Gastroesophageal sphincter (tissue), 4 donors: Measurements from ENCODE around the gene SLC29A3. TPM values are rescaled to one million over a fixed set of nuclear protein-coding genes. Genes with fewer than 3 reads are reported as not detected.

Experiments
- ATAC-seq: fragments of 150-250 bp; one replicate; pipeline ENCODE4 v1.9.1; 2016; ENCODE audit warnings: mild to moderate bottlenecking, moderate library complexity
- H3K27ac ChIP-seq, 4 donors: fragments of 200-600 bp; sonication (generic) in 3 of 4; 1 replicate in 3 of 4; 2 replicates in 1 of 4; pipeline ENCODE4 v1.5.1; 2016 to 2019
- H3K27me3 ChIP-seq: fragments of 200-600 bp; sonication (generic); one replicate; pipeline ENCODE4 v1.5.1; 2019
- H3K36me3 ChIP-seq, 2 donors: fragments of 200-600 bp; sonication (generic); one replicate each; pipeline ENCODE4 v1.5.1; 2019; ENCODE audit warnings: control low read depth in 1 of 2
- H3K4me1 ChIP-seq, 3 donors: fragments of 200-600 bp; sonication (generic); 1 replicate in 2 of 3; 2 replicates in 1 of 3; pipeline ENCODE4 v1.5.1; 2016 to 2019; ENCODE audit warnings: control low read depth in 2 of 3
- H3K4me3 ChIP-seq, 2 donors: fragments of 200-600 bp; sonication (generic); one replicate each; pipeline ENCODE4 v1.5.1; 2019; ENCODE audit warnings: mild to moderate bottlenecking in 1 of 2, moderate library complexity in 1 of 2
- H3K9me3 ChIP-seq, 3 donors: fragments of 200-600 bp; sonication (generic); one replicate each; pipeline ENCODE4 v1.5.1; 2017 to 2019; ENCODE audit warnings: control low read depth in 2 of 3
- EP300 ChIP-seq: sonication (generic); formaldehyde crosslinking; IDR thresholded peaks from one replicate; pipeline ENCODE4 v1.6.1; 2017; ENCODE audit warnings: antibody characterized with exemption, mild to moderate bottlenecking
- POLR2A ChIP-seq, 2 donors: fragments of 450-650 bp; IDR thresholded peaks; one replicate each; pipeline ENCODE4 v1.6.1; 2017; ENCODE audit warnings: antibody characterized with exemption in 2 of 2, mild to moderate bottlenecking in 2 of 2, moderate library complexity in 1 of 2
- POLR2AphosphoS5 ChIP-seq: sonication (generic); formaldehyde crosslinking; IDR thresholded peaks from one replicate; pipeline ENCODE4 v1.6.1; 2017; ENCODE audit warnings: antibody characterized with exemption
- WGBS, 2 donors: methylation state at CpG; one replicate each; pipeline ENCODE4 v1.1.5; 2018; ENCODE audit warnings: low coverage in 1 of 2; 5-methylcytosine and 5-hydroxymethylcytosine counted together
- total RNA-seq, 4 donors: library from RNA; depleted of rRNA; stranded (reverse); fragments of >200 nt; gene quantifications; one replicate each; pipeline ENCODE4 v1.1.0, GENCODE V29; 2016
- TF ChIP-seq, protein P1 (sequence below), 4 experiments: fragments of 200-600 bp in 2 of 4; fragments of 450-650 bp in 2 of 4; sonication (generic) in 1 of 4; IDR thresholded peaks; one replicate each; pipeline ENCODE4 v1.5.1; 2017 to 2019; ENCODE audit warnings: antibody characterized with exemption in 4 of 4, mild to moderate bottlenecking in 2 of 4, moderate library complexity in 2 of 4

The SLC29A3 gene
- total RNA-seq, 4 donors from 2014 or later: 3.3 to 9.8 (median 4.9) TPM

DNA sequence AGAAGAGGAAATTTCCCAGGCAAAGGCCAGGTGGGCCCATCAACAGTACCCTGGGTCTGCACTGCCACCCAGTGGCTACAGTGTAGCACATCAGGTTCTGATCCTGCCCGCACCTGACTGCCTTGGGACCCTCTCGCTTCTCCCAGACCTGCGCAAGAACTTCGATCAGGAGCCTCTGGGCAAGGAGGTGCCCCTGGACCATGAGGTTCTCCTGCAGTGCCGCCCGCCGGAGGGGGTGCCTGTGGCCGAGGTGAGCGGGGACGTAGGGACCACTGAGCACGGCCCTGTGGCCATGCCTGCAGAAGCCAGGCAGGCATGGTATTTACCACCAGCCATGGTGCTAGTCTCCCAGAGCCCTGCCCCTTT is 33.9 kb upstream of the SLC29A3 start:
- peak; percentile 69 for ATAC-seq
- Histone ChIP-seq H3K4me3 (no peak overlapping the region), H3K9me3 (no peaks in the 10 kb centered on the region), H3K27me3 (no peaks in the 10 kb centered on the region), H3K27ac (no peak overlapping the region), H3K4me1 (no peaks in the 10 kb centered on the region), H3K36me3 (peaks cover 0 to 16% of the 10 kb centered on the region in 2 donors)
- TF ChIP-seq, protein P1, sequence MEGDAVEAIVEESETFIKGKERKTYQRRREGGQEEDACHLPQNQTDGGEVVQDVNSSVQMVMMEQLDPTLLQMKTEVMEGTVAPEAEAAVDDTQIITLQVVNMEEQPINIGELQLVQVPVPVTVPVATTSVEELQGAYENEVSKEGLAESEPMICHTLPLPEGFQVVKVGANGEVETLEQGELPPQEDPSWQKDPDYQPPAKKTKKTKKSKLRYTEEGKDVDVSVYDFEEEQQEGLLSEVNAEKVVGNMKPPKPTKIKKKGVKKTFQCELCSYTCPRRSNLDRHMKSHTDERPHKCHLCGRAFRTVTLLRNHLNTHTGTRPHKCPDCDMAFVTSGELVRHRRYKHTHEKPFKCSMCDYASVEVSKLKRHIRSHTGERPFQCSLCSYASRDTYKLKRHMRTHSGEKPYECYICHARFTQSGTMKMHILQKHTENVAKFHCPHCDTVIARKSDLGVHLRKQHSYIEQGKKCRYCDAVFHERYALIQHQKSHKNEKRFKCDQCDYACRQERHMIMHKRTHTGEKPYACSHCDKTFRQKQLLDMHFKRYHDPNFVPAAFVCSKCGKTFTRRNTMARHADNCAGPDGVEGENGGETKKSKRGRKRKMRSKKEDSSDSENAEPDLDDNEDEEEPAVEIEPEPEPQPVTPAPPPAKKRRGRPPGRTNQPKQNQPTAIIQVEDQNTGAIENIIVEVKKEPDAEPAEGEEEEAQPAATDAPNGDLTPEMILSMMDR (IDR thresholded peaks at IDR 0.05): peak in 3 of 4 experiments; percentile 79 to 80 (median 79)
- TF ChIP-seq POLR2A (IDR thresholded peaks at IDR 0.05) (no peak), EP300 (no peak), POLR2AphosphoS5 (no peak)
- 0% methylated on average over 1 of the region's 11 CpGs; no CpG with 5 or more reads in 1 of the 2 donors for WGBS, 2 donors

DNA sequence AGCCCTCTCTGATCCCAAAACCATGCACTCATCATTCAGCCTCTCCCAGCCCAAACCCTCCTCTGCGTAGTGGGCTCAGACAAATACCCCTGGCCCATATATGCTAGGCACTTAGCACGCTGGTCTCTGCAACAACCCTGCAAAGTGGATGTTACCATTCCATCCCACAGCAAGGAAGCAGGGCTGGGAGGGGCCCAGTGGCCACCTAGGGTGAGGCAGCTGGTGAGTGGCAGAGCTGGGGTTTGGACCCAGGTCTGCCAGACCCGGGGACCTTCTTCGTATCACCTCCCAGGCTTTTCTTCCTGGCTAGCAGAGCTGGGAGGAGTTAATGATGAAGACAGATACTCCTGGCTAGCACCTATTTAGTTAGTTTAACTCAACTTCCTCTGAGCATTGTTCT is 33.1 kb upstream of the SLC29A3 start:
- H3K27me3 ChIP-seq: no peaks in the 10 kb centered on the region
- ATAC-seq: no peak
- H3K4me3 ChIP-seq: no peak overlapping the region
- TF ChIP-seq POLR2A (IDR thresholded peaks at IDR 0.05) (no peak), POLR2AphosphoS5 (no peak), EP300 (no peak)
- TF ChIP-seq, protein P1 (IDR thresholded peaks at IDR 0.05): no peak
- H3K27ac ChIP-seq: no peak overlapping the region
- no peaks in the 10 kb centered on the region for H3K9me3 ChIP-seq
- no peaks in the 10 kb centered on the region for H3K4me1 ChIP-seq
- peaks cover 0 to 20% of the 10 kb centered on the region in 2 donors for H3K36me3 ChIP-seq
- 70% methylated on average over 2 of the region's 4 CpGs; no CpG with 5 or more reads in 1 of the 2 donors for WGBS, 2 donors

DNA sequence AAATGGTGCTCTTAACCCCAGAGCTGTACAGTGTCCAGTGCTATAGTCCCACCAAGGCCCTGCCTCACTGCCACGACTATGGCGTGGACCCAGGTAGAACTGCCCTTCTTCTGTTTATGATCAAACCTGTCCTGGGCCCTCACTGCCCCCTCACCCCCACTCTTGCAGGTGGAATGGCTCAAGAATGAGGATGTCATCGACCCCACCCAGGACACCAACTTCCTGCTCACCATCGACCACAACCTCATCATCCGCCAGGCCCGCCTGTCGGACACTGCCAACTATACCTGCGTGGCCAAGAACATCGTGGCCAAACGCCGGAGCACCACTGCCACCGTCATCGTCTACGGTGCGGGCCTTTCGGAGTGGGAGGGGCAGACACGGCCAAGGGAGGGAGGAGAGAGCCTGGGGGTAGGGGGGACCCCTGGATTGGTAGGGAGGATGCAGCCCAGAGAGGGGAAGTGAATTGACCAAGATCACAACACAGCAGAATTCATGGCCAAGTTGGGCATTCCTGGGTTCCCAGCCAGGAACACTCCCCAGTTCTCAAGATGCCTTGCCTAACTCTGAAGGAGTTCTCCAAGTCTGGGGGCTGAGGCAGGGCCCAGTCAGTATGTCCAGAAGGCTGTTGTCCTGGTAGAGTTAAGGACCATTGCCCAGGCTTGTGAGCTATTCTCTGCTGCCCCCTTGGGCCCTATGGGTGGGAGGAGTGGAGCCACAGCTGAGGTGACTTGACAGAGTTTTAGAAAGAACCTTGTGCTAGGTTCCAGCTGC is 32.4 kb upstream of the SLC29A3 start:
- H3K4me1 ChIP-seq: no peaks in the 10 kb centered on the region
- H3K36me3 ChIP-seq: peaks cover 0 to 26% of the 10 kb centered on the region in 2 donors
- no CpG with 5 or more reads among the region's 17 CpGs for whole genome bisulfite sequencing, 2 donors
- H3K4me3 ChIP-seq: no peak overlapping the region
- ATAC-seq: no peak
- no peak overlapping the region for H3K27ac ChIP-seq
- TF ChIP-seq POLR2A (IDR thresholded peaks at IDR 0.05): no peak
- TF ChIP-seq EP300: no peak
- TF ChIP-seq, protein P1 (IDR thresholded peaks at IDR 0.05): no peak
- no peak for TF ChIP-seq POLR2AphosphoS5
- H3K9me3 ChIP-seq: no peaks in the 10 kb centered on the region
- no peaks in the 10 kb centered on the region for H3K27me3 ChIP-seq

DNA sequence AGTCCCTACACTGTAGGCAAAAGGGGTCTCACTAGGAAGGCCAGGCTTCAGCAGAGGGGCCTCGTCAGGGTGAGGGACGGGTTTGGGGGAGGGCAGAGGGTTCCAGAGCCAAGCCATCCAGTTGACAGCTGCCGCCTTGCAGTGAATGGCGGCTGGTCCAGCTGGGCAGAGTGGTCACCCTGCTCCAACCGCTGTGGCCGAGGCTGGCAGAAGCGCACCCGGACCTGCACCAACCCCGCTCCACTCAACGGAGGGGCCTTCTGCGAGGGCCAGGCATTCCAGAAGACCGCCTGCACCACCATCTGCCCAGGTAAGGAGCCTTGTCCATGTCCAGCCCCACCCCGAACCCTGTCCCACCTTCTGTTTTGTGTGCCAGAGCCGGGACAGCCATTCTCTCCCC is 31.6 kb upstream of the SLC29A3 start:
- WGBS, 2 donors: no CpG with 5 or more reads among the region's 14 CpGs
- H3K4me3 ChIP-seq: no peak overlapping the region
- TF ChIP-seq, protein P1 (IDR thresholded peaks at IDR 0.05): no peak
- TF ChIP-seq EP300 (no peak), POLR2AphosphoS5 (no peak), POLR2A (IDR thresholded peaks at IDR 0.05) (no peak)
- no peaks in the 10 kb centered on the region for H3K9me3 ChIP-seq
- ATAC-seq: no peak
- H3K4me1 ChIP-seq: no peaks in the 10 kb centered on the region
- peaks cover 0 to 32% of the 10 kb centered on the region in 2 donors for H3K36me3 ChIP-seq
- H3K27me3 ChIP-seq: no peaks in the 10 kb centered on the region
- H3K27ac ChIP-seq: no peak overlapping the region

DNA sequence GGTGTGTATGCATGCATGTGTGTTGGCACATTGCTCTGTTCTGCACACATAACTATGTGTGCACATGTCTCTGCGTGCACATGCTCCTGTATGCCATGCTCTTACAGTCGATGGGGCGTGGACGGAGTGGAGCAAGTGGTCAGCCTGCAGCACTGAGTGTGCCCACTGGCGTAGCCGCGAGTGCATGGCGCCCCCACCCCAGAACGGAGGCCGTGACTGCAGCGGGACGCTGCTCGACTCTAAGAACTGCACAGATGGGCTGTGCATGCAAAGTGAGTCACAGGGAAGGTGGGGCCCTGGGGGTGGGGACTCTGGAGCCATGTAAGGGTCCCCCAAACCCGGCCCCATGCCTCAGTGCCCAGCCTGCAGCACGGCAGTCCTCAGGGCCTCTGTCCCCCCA is 30.6 kb upstream of the SLC29A3 start:
- Histone ChIP-seq H3K4me3 (no peak overlapping the region), H3K36me3 (peaks cover 0 to 37% of the 10 kb centered on the region in 2 donors), H3K9me3 (no peaks in the 10 kb centered on the region), H3K27ac (no peak overlapping the region), H3K4me1 (no peaks in the 10 kb centered on the region), H3K27me3 (no peaks in the 10 kb centered on the region)
- TF ChIP-seq POLR2A (IDR thresholded peaks at IDR 0.05) (no peak), POLR2AphosphoS5 (no peak), EP300 (no peak)
- TF ChIP-seq, protein P1 (IDR thresholded peaks at IDR 0.05): no peak
- 100% methylated on average over 1 of the region's 15 CpGs; no CpG with 5 or more reads in 1 of the 2 donors for WGBS, 2 donors
- ATAC-seq: no peak
